Gastroesophageal sphincter (tissue), 4 donors: Measurements from ENCODE around the gene PTH. TPM values are rescaled to one million over a fixed set of nuclear protein-coding genes. Genes with fewer than 3 reads are reported as not detected.
A peak's percentile ranks its signal among the peaks of the same experiment; 100 is the strongest.

Experiments used
- ATAC-seq: fragments of 150-250 bp; one replicate; pipeline ENCODE4 v1.9.1; 2016; ENCODE audit warnings: mild to moderate bottlenecking, moderate library complexity
- H3K27ac ChIP-seq, 4 donors: fragments of 200-600 bp; sonication (generic) in 3 of 4; 1 replicate in 3 of 4; 2 replicates in 1 of 4; pipeline ENCODE4 v1.5.1; 2016 to 2019
- H3K27me3 ChIP-seq: fragments of 200-600 bp; sonication (generic); one replicate; pipeline ENCODE4 v1.5.1; 2019
- H3K36me3 ChIP-seq, 2 donors: fragments of 200-600 bp; sonication (generic); one replicate each; pipeline ENCODE4 v1.5.1; 2019; ENCODE audit warnings: control low read depth in 1 of 2
- H3K4me1 ChIP-seq, 3 donors: fragments of 200-600 bp; sonication (generic); 1 replicate in 2 of 3; 2 replicates in 1 of 3; pipeline ENCODE4 v1.5.1; 2016 to 2019; ENCODE audit warnings: control low read depth in 2 of 3
- H3K4me3 ChIP-seq, 2 donors: fragments of 200-600 bp; sonication (generic); one replicate each; pipeline ENCODE4 v1.5.1; 2019; ENCODE audit warnings: mild to moderate bottlenecking in 1 of 2, moderate library complexity in 1 of 2
- H3K9me3 ChIP-seq, 3 donors: fragments of 200-600 bp; sonication (generic); one replicate each; pipeline ENCODE4 v1.5.1; 2017 to 2019; ENCODE audit warnings: control low read depth in 2 of 3
- EP300 ChIP-seq: sonication (generic); formaldehyde crosslinking; IDR thresholded peaks from one replicate; pipeline ENCODE4 v1.6.1; 2017; ENCODE audit warnings: antibody characterized with exemption, mild to moderate bottlenecking
- POLR2A ChIP-seq, 2 donors: fragments of 450-650 bp; IDR thresholded peaks; one replicate each; pipeline ENCODE4 v1.6.1; 2017; ENCODE audit warnings: antibody characterized with exemption in 2 of 2, mild to moderate bottlenecking in 2 of 2, moderate library complexity in 1 of 2
- POLR2AphosphoS5 ChIP-seq: sonication (generic); formaldehyde crosslinking; IDR thresholded peaks from one replicate; pipeline ENCODE4 v1.6.1; 2017; ENCODE audit warnings: antibody characterized with exemption
- WGBS, 2 donors: methylation state at CpG; one replicate each; pipeline ENCODE4 v1.1.5; 2018; ENCODE audit warnings: low coverage in 1 of 2; 5-methylcytosine and 5-hydroxymethylcytosine counted together
- total RNA-seq, 4 donors: library from RNA; depleted of rRNA; stranded (reverse); fragments of >200 nt; gene quantifications; one replicate each; pipeline ENCODE4 v1.1.0, GENCODE V29; 2016
- TF ChIP-seq, protein P1 (sequence below), 4 experiments: fragments of 200-600 bp in 2 of 4; fragments of 450-650 bp in 2 of 4; sonication (generic) in 1 of 4; IDR thresholded peaks; one replicate each; pipeline ENCODE4 v1.5.1; 2017 to 2019; ENCODE audit warnings: antibody characterized with exemption in 4 of 4, mild to moderate bottlenecking in 2 of 4, moderate library complexity in 2 of 4

PTH gene
- total RNA-seq, 4 donors from 2014 or later: not detected

DNA sequence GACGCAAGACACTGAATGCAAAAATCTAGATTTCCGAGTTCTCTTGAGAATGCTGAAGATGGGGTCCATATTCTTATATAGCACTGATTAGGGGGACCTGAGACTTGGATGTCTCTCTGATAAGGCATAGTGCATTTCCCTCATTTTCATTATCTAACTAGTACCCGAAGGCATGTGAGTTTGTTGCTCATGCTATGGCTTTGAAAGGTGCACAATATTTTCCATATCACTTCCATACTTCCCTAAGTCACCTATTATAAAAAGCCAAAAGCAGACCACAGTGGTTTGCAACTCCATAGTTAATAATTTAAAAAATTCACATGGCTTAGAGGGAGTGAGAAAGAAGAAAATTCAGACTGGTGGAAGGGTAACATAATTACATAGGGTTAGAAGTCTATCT is 34.5 kb downstream of the PTH start:
- H3K36me3 ChIP-seq: no peaks in the 10 kb centered on the region
- WGBS, 2 donors: 87 to 88% methylated on average over 3 of the region's 3 CpGs
- no peaks in the 10 kb centered on the region for H3K9me3 ChIP-seq
- peaks cover 5 to 22% (median 14%) of the 10 kb centered on the region in 3 donors for H3K4me1 ChIP-seq
- ATAC-seq: no peak
- TF ChIP-seq POLR2A (IDR thresholded peaks at IDR 0.05): no peak
- no peak for TF ChIP-seq POLR2AphosphoS5
- TF ChIP-seq, protein P1, sequence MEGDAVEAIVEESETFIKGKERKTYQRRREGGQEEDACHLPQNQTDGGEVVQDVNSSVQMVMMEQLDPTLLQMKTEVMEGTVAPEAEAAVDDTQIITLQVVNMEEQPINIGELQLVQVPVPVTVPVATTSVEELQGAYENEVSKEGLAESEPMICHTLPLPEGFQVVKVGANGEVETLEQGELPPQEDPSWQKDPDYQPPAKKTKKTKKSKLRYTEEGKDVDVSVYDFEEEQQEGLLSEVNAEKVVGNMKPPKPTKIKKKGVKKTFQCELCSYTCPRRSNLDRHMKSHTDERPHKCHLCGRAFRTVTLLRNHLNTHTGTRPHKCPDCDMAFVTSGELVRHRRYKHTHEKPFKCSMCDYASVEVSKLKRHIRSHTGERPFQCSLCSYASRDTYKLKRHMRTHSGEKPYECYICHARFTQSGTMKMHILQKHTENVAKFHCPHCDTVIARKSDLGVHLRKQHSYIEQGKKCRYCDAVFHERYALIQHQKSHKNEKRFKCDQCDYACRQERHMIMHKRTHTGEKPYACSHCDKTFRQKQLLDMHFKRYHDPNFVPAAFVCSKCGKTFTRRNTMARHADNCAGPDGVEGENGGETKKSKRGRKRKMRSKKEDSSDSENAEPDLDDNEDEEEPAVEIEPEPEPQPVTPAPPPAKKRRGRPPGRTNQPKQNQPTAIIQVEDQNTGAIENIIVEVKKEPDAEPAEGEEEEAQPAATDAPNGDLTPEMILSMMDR (IDR thresholded peaks at IDR 0.05): no peak
- TF ChIP-seq EP300: no peak
- H3K4me3 ChIP-seq: no peak overlapping the region
- H3K27ac ChIP-seq: no peak overlapping the region
- H3K27me3 ChIP-seq: no peaks in the 10 kb centered on the region

DNA sequence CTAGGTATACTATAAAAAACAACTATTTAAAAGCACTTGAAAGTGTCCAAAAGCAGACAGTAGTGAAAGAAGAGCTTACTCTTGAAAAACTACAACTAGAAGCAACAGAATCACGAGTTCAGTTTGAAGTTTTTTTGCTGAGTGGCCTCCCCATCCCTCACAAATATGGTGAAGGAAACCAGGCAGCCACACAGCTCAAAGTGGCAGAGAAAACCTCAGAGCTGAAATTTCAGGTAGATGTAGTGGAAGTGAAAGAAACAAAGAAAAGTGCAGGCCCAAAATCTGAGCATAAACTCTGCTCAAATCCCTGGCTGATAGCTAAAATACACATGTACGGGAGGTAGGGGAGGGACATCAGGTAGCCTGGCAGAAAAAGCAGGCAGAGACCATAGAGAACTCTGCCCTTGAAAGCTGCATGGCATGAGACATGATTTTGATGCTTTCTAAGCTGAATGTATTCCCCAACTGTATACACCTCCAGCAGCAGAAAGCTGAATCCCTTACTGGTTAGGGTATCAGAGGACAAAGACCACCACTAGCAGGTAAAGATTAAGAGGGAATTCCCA is 44.9 kb downstream of the PTH start:
- ATAC-seq: no peak
- Histone ChIP-seq H3K27ac (no peak overlapping the region), H3K9me3 (no peaks in the 10 kb centered on the region), H3K4me1 (peaks cover 0 to 20% (median 7%) of the 10 kb centered on the region in 3 donors), H3K27me3 (no peaks in the 10 kb centered on the region), H3K36me3 (no peaks in the 10 kb centered on the region), H3K4me3 (no peak overlapping the region)
- WGBS, 2 donors: 69 to 83% methylated on average over 2 of the region's 2 CpGs
- TF ChIP-seq EP300 (no peak), POLR2A (IDR thresholded peaks at IDR 0.05) (no peak), POLR2AphosphoS5 (no peak)
- TF ChIP-seq, protein P1 (IDR thresholded peaks at IDR 0.05): no peak

GRCh38 chr11:13449522-13449921 is 46.3 kb downstream of the PTH start:
- H3K27me3 ChIP-seq: no peaks in the 10 kb centered on the region
- WGBS, 2 donors: 0 to 38% methylated on average over 1 of the region's 1 CpG
- H3K4me3 ChIP-seq: no peak overlapping the region
- H3K9me3 ChIP-seq: no peaks in the 10 kb centered on the region
- TF ChIP-seq, protein P1 (IDR thresholded peaks at IDR 0.05): no peak
- no peak for TF ChIP-seq POLR2AphosphoS5
- TF ChIP-seq POLR2A (IDR thresholded peaks at IDR 0.05): no peak
- TF ChIP-seq EP300: no peak
- H3K27ac ChIP-seq: peak overlapping the region in 3 of 4 donors; percentile 23 to 53 (median 40)
- ATAC-seq: no peak
- no peaks in the 10 kb centered on the region for H3K36me3 ChIP-seq
- peaks cover 0 to 30% (median 7%) of the 10 kb centered on the region in 3 donors for H3K4me1 ChIP-seq

DNA sequence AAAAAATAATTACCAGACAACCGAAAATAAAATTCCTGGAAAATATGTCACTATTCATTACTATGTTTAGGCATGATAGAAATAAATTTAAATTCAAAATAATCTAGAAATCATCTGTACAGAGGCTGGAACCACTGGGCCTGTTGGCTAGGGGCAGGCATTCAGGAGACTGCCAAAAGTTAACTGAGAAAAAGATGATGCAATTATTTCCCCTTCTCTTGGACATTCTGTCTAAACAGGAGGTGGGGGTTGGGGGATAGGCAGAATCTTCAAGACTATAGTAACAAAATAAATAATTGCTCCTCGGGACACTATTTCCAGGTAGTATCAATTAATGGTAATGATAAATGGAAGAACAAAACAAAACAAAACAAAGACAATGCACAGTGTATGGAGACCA is 46.9 kb downstream of the PTH start:
- Histone ChIP-seq H3K27me3 (no peaks in the 10 kb centered on the region), H3K4me1 (peaks cover 0 to 36% (median 7%) of the 10 kb centered on the region in 3 donors), H3K9me3 (no peaks in the 10 kb centered on the region), H3K36me3 (no peaks in the 10 kb centered on the region), H3K27ac (peak overlapping the region; percentile 44 to 63 (median 56)), H3K4me3 (no peak overlapping the region)
- peak; percentile 78 for ATAC-seq
- WGBS, 2 donors: 0 to 32% methylated on average over 2 of the region's 2 CpGs
- no peak for TF ChIP-seq POLR2AphosphoS5
- TF ChIP-seq, protein P1 (IDR thresholded peaks at IDR 0.05): no peak
- TF ChIP-seq EP300: no peak
- no peak for TF ChIP-seq POLR2A (IDR thresholded peaks at IDR 0.05)

DNA sequence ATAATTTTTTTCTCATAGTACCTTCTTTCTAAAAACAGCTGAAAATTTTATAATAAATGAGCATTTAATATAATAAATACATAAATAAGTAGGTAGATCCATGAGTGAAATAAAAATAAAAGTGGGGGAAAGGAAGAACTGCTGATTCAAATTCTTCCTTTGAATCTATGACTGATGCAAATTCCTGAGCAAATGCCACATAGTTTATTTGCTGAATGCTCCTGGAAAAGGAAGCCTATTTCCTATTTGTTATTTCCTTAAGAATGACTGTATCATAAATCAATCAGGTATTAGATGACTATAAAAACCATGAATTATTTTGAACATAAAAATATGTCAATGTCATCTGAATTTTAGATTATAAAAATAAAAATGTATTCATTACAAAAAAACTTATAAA is 49.4 kb downstream of the PTH start:
- no peak for ATAC-seq
- Histone ChIP-seq H3K27me3 (no peaks in the 10 kb centered on the region), H3K9me3 (no peaks in the 10 kb centered on the region), H3K27ac (no peak overlapping the region), H3K36me3 (no peaks in the 10 kb centered on the region), H3K4me3 (no peak overlapping the region), H3K4me1 (peaks cover 0 to 43% (median 7%) of the 10 kb centered on the region in 3 donors)
- TF ChIP-seq EP300 (no peak), POLR2AphosphoS5 (no peak), POLR2A (IDR thresholded peaks at IDR 0.05) (no peak)
- TF ChIP-seq, protein P1 (IDR thresholded peaks at IDR 0.05): no peak
